NCI-H460 (cell line): ENCODE results near the gene TRIM24. TPM values are rescaled to one million over a fixed set of nuclear protein-coding genes. Genes with fewer than 3 reads are reported as not detected.
"Not testable (repeated sequence)": the region's sequence is repeated elsewhere in the genome, so short reads cannot be mapped to it uniquely, and the experiment has no call there.

Experiments used
- DNase-seq: peaks from one replicate; pipeline ENCODE4 v3.0.0-alpha.2; 2016; ENCODE audit warnings: low read depth; ENCODE audit errors: extremely low read depth
- total RNA-seq: library from RNA; depleted of rRNA; stranded (reverse); fragments of >200 nt; shearing (Covaris generic); gene quantifications from 2 replicates; pipeline ENCODE4 v1.2.3, GENCODE V29; 2014

Gene TRIM24
- total RNA-seq, 1 experiment from 2014 or later, result 12.0 TPM

GRCh38 chr7:138525757-138526156, 65.7 kb downstream of the TRIM24 start:
- no peak for DNase-seq

DNA sequence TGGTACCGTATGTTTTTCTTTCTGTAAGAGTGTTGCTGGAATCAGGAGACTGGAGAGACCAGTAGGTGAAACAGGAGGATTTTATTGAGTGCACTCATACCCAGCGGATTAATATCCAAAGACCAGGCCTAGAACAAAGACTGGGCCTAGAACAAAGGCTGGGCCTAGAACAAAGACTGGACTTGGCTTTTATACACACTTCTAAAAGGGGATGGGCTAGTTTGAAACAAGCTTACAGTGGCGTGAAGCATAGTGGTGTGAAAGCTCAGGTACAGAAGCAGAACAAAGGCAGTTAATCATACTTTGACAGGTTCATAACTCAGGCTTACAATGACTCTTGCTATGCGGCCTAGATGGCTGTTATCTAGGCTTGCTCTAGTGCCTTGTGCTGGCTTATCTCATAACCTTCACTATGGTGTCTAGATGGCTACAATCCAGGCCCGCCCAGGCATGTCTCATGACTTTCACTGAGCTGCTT, 67.7 kb downstream of the TRIM24 start:
- no peak for DNase-seq

DNA sequence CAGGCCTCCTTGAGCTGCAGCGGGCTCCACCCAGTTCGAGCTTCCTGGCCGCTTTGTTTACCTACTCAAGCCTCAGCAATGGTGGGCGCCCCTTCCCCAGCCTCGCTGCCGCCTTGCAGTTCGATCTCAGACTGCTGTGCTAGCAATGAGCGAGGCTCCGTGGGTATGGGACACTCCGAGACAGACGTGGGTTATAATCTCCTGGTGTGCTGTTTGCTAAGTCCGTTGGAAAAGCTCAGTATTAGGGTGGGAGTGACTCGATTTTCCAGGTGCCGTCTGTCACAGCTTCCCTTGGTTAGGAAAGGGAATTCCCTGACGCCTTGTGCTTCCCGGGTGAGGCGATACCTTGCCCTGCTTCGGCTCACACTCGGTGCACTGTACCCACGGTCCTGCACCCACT, 76.8 kb downstream of the TRIM24 start:
- DNase-seq, result not testable (repeated sequence)

DNA sequence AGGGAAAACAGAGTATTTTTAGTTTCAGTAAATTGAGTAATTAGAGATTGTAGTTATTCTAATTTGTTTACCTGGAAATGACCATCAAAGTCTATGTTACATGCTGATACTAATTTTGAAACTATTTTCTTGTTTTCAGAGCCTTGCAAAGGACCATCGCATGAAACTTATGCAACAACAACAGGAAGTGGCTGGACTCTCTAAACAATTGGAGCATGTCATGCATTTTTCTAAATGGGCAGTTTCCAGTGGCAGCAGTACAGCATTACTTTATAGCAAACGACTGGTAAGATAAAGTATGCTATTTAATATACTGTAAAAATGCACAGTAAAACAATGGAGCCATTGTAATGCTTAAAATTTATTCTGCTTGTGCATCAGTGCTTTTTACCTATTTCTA, 78.5 kb downstream of the TRIM24 start:
- DNase-seq, result no peak

DNA sequence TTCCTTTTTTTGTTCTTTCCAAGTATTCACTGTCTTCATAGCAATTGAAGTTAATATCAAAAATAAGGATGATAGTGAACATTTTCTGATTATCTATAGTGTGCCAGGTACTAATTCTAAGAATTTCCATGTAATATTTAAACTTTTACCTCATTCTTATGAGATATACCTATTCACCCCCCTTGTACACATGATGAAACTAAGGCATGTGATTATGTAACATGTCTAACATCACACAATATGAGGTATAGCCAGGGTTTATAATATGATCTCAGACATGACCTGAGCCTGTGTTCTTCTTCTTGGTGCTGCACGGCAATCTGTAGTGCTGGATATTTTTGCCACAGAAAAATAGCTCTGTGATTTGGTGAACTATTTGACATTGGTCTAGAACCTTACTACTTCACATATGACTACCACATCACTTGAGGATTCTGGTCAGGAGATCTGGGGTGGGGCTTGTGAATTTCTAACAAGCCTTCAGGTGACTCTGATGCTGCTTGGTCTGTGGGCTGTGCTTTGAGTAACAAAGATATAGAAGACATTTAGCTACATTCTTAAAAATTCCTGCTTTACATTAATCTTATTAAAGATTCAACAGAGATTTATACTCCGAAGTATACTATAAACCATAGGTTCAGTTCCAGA, 79.1 kb downstream of the TRIM24 start:
- DNase-seq, result no peak

DNA sequence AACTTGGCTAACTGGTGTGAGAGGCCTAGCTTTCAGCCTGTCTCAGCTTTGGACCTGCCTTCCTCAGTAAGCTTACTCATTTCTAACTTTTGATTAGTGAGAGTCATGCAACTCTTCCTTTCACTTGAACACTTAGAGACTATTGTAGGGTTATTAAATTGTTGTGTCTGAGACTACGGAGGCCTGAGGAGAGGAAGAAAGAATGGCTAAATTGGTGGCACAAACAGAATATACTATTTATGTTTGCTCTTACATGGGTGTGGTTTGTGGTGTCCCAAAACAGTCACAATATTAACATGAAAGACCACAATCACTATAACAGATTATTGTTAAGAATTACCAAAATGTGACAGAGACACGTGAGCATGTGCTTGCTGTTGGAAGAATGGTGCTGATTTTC, 82.1 kb downstream of the TRIM24 start:
- no peak for DNase-seq

- no peak for DNase-seq
These were observed 83.7 kb downstream of the TRIM24 start for GRCh38 chr7:138543739-138544138.

- no peak for DNase-seq
These were observed 85.1 kb downstream of the TRIM24 start for GRCh38 chr7:138545123-138545522.

GRCh38 chr7:138546064-138546619, 86.1 kb downstream of the TRIM24 start:
- DNase-seq, result no peak

GRCh38 chr7:138546829-138547228, 86.8 kb downstream of the TRIM24 start:
- DNase-seq, result no peak

GRCh38 chr7:138549082-138549481, 89.0 kb downstream of the TRIM24 start:
- no peak for DNase-seq

DNA sequence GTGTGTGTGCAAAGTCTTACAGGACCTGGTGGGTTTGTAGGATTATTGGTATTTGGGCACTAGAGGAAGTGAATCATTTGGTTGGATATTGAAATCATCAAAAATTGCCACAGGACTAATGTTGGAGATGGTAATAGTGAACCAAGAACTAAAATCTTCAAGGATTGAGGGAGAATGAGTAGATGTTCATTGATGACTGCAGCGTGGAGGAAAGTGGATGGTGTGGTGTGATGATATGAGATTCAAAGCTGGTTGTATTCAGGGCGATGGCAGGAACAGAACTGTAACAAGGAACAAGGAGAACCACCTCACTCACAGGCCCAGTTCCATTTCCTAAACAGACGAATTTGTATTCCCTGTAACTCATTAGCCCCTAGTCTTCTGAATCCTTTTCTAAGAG, 90.3 kb downstream of the TRIM24 start:
- no peak for DNase-seq

- no peak for DNase-seq
These were observed 91.0 kb downstream of the TRIM24 start for GRCh38 chr7:138551102-138551501.

DNA sequence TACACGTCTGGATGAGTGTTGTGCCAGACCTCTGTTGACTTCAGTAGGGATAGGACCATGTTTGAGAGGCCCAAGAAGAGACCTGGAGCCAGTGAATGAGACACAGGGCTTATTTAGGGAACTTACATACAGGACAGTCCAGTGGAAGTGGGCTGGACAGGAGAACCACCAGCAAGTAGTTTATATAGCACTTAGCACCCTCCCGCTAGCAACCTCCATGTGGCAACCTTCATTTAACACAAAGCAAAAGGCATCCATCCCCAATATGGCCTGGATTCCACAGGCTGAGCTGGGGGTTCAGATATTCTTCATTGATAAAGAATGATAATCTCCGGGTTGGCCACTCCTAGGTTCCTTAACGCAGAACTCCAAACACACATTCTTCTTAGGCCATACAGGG, 93.7 kb downstream of the TRIM24 start:
- no peak for DNase-seq

DNA sequence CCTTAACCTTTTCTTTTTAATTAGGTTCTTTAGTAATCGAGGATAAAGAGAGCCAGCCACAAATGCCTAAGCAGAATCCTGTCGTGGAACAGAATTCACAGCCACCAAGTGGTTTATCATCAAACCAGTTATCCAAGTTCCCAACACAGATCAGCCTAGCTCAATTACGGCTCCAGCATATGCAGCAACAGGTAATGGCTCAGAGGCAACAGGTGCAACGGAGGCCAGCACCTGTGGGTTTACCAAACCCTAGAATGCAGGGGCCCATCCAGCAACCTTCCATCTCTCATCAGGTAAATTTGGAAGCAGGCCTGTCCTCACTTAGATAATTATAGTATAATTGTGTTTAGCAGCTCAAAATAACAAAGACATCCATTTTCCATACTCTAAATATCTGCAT, 94.6 kb downstream of the TRIM24 start:
- DNase-seq, result no peak

- no peak for DNase-seq
These were observed 95.6 kb downstream of the TRIM24 start for GRCh38 chr7:138555684-138556083.

GRCh38 chr7:138556771-138557484, 96.9 kb downstream of the TRIM24 start:
- DNase-seq, result no peak

- no peak for DNase-seq
These were observed 99.4 kb downstream of the TRIM24 start for GRCh38 chr7:138559448-138559847.

DNA sequence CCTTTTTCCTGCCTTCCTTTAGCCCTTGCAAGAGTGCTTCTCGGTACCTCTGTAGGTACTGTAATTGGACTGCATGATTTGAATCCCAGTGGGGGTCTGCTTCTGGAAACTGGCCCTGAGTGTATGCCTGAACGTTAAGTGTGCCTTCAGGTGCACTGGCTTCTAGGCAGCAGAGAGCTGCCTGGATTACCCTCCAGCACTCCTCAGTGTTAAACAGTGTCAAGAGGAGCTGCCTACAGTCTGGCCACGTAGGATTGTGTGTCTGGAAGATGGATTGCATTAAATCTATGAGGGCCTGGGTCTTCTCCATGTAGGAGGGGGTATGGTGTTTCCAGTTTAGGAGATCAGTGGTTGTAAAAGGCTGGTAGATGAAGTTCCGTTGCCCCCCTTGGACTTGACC, 103.7 kb downstream of the TRIM24 start:
- DNase-seq, result no peak

GRCh38 chr7:138564365-138564764, 104.3 kb downstream of the TRIM24 start:
- DNase-seq, result no peak

GRCh38 chr7:138565071-138565450, 105.0 kb downstream of the TRIM24 start:
- no peak for DNase-seq

DNA sequence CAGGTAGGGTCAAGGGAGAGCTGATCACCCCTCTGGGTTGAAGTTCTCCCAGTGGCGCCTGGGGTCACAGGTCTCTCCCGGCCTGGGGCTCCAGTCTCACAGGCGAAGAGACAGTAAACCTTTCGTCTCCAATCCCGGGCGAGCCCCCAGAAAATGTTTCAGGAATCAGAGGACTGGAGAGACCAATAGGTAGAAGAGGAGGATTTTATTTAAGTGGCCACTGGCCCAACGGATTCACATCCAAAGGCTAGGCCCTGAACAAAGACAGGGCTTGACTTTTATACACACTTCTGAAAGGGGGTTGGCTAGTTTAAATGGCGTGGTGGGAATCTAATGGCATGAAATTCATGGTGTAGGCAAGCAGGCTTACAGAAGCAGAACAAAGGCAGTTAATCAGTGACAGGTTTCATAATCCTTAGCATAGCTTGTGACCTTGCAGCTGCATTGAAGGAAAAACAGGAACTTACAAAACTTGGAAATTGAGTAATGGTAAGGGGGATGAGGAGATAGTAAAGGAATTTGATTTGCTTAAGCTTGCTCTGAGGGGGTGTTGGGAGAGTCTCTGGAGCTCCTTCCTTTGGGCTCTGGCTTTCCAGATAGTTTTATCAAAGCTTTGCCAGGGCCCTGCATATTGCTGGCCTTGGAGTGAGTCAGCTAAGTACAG, 105.5 kb downstream of the TRIM24 start:
- DNase-seq, result no peak
